DND-41 (cell line): ENCODE measurements around the gene CDK12.

Experiments
- EZH2 ChIP-seq: IDR thresholded peaks from 3 replicates; pipeline ENCODE4 v1.6.1; 2012; ENCODE audit warnings: borderline replicate concordance, low read depth, mild to moderate bottlenecking, moderate library complexity, low read length, inconsistent platforms; ENCODE audit not compliant: severe bottlenecking
- TF ChIP-seq, protein P1 (sequence below): IDR thresholded peaks from 2 replicates; pipeline ENCODE4 v1.5.1; 2012; ENCODE audit warnings: borderline replicate concordance, low read length, moderate library complexity, mild to moderate bottlenecking; ENCODE audit not compliant: poor library complexity, severe bottlenecking; ENCODE audit errors: extremely low read depth

DNA sequence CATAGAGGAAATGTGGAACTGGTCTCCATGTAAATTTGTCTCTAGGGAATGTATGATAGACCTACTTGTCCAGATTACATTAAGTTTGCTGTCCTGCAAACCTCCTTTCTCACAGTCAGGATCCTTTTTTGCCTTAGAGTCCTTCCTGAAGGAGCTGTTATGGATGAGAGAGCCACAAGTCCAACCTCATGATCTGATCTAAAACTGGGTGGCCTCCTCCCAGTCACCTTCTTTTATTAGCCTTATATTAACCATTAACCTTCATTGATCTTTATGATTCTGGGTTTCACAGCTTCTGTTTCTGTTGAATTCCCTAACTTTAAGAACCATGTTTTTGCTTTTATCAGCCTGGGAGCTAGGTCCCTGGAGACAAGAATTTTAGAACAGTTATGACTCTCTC, 82.4 kb downstream of the CDK12 start:
- TF ChIP-seq, protein P1, sequence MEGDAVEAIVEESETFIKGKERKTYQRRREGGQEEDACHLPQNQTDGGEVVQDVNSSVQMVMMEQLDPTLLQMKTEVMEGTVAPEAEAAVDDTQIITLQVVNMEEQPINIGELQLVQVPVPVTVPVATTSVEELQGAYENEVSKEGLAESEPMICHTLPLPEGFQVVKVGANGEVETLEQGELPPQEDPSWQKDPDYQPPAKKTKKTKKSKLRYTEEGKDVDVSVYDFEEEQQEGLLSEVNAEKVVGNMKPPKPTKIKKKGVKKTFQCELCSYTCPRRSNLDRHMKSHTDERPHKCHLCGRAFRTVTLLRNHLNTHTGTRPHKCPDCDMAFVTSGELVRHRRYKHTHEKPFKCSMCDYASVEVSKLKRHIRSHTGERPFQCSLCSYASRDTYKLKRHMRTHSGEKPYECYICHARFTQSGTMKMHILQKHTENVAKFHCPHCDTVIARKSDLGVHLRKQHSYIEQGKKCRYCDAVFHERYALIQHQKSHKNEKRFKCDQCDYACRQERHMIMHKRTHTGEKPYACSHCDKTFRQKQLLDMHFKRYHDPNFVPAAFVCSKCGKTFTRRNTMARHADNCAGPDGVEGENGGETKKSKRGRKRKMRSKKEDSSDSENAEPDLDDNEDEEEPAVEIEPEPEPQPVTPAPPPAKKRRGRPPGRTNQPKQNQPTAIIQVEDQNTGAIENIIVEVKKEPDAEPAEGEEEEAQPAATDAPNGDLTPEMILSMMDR: no peak
- no peak for TF ChIP-seq EZH2
